ENCODE data around the gene EXO5.
"Not testable (repeated sequence)": the region's sequence is repeated elsewhere in the genome, so short reads cannot be mapped to it uniquely, and the experiment has no call there.

Gene EXO5

DNA sequence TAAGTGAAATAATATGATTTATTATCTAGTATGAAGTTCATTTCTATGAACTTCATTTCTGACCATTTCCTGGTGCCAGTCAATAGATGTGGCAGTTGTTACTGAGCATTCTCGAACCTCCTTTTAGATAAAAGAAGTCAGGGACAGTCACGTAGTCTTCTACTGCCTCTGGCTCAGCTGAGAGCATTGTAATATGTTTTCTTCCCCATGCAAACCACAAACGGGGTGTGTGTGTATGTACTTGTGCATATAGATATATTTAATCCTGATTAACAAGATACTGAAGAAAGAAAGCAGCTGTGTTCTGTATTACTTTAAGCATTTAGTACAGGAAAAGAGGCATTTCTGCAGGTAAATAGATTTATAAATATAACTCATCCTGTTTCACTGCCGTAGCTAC, 44.5 kb downstream of the EXO5 start:
- no peak for DNase-seq

DNA sequence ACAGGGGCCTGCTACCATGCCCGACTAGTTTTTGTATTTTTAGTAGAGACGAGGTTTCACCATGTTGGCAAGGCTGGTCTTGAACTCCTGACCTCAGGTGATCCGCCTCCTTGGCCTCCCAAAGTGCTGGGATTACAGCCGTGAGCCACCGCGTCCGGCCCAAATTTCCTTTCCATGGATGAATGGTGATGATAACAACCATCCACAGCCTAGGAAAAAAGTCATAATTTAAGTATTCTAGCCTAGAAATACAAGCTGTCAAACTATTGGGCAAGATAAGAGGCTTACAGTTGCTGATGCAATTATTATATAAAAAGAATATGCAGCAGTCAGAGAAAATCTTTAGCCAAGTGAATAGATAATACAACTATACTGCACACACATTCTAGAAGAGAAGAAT, 46.2 kb downstream of the EXO5 start:
- not testable (repeated sequence) for DNase-seq

DNA sequence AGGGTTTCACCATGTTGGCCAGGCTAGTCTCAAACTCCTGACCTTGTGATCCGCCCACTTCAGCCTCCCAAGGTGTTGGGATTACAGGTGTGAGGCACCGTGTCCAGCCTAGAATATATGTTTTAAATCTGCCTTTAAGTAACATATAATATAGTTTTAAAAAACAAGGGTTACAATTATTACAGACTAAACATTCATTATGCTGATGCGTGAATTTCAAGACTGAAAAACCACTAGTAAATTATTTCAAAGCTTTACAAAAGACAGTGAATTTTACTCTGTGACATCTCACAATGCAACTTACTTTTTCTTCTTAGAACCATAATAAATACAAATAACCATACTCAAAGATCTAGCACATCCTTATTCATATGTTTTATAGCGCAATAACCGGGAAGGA, 47.6 kb downstream of the EXO5 start:
- no peak for DNase-seq

DNA sequence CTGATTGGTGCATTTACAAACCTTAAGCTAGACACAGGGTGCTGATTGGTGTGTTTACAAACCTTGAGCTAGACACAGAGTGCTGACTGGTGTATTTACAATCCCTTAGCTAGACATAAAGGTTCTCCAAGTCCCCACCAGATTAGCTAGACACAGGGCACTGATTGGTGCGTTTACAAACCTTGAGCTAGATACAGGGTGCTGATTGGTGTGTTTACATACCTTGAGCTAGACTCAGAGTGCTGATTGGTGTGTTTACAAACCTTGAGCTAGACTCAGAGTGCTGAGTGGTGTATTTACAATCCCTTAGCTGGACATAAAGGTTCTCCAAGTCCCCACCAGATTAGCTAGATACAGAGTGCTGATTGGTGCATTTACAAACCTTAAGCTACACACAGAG, 49.7 kb downstream of the EXO5 start:
- DNase-seq, result not testable (repeated sequence)

DNA sequence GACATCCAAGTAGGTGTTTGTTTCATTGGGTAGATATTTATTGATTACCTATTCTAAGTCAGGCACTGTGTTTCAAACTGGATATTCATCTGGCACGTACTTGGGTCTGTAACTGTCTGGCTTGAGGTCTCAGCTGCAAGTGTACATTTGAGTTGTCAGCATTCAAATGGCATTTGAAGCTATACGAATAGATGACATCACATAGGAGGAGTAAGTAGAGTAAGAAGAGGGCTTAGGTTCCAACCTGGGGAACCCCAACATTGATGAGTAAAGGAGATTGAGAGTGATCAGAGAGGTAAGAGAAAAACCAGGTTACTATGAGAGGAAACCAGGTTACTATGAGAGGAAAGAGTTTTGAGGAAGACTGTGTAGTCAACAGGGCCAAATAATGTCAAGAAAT, 53.6 kb downstream of the EXO5 start:
- DNase-seq, result no peak

DNA sequence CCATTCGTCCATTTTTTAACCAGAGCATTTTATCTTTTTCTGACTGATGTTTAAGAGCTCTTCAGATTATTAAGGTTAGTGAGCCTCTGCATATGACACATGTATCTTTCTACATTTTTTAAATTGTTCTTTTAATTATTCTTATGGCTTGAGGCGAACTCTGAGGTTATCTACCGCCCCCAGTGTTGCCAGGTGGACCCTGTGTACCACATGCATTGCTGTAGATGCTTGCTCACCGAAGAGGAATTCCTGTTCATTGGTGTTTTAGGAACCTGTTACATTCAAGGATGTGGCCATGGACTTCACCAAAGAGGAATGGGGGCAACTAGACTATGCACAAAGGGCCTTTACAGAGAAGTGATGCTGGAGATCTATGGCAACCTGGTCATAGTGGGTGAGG, 54.7 kb downstream of the EXO5 start:
- no peak for DNase-seq

DNA sequence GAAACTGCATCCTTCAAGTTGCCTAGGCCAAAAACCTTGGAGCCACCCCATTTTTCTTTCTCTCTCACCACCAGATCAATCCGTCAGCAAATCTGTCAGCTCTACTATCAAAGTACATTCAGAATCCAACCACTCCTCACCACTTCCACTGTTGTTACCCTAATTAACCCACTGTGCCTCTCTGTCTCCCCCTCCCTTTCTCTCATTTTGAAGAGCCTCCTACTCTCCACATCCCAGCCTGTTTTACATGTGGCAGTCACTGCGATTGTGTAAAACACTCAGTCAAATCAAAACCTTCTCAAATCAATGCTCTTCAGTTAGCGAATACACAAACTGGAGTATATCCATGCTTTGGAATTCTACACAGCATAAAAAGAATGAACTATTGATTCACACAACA, 55.9 kb downstream of the EXO5 start:
- no peak for DNase-seq

DNA sequence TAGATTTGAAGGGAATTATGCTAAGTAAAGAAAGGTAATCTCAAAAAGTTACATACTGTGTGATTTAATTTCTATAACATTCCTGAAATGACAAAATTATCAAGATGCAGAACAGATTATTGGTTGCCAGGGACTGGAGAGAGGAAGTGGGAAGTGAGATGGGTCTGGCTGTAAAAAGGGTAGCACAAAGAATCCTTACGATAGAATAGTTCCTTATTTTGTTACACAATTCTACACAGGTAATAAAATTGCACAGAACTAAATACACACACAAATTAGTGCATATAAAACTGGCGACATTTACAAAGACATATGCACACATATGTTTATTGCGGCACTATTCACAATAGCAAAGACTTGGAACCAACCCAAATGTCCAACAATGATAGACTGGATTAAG, 56.3 kb downstream of the EXO5 start:
- DNase-seq, result no peak

Measured in T-helper 1 cell (primary cell).